Activated T-helper 1 cell treated with anti-CD3 and anti-CD28 coated beads, Interleukin-2, amount 50 U/mL, for 16 hours (primary cell): ENCODE measurements around the gene ZSWIM9.

Source experiments
- DNase-seq, 2 donors: peaks; one replicate each; pipeline ENCODE4 v3.0.0-alpha.2; 2020; ENCODE audit warnings: low read depth in 1 of 2, low spot score in 1 of 2

Gene ZSWIM9

DNA sequence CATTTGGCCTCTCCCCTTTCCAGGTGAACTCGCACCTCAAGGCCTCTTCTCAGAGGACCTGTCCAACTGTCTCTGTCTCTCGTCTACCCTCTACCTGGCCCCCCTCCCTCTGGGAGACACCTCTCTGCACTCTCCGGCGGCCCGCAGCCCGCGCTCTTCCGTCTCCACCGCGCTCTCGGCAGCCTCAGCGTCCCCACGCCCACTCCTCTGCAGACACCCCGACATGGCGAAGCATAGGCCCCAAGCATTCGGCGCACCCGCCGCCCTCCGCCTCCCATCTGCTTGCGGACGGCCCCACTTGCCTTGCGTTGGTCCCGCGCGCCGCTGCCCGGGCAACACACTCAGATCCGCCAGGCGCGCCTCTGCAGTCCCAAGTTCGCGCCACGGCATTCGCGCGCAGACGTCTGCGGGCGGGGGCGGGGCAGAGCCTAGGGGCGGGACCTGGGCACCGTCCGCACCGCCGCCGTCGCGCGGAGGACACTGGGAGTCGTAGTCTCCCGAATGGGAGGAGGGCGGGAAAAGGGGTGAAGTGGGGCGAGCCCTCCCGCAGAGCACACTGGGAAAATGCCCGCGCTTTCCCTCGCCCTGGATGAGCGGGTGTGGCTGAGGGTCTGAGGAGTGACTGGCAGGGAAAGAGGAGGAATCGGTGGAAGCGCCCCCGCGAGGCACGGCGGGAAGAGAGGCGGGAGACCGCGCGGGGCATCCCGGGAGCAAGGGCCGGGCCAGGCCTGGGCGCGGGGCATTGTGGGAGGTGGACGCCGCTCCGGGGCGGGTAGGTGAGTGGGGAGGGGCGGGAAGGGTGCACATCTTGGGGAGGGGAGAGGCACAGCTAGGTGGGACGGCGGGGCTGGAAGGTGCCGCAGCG, at the start of gene ZSWIM9, which contains the start of gene LIG1:
TSS of gene ZSWIM9 (plus strand) at position 742 of the 865 bp plus-strand sequence. CDS start 1,123 bp downstream, outside the sequence.
TSS of gene LIG1 (minus strand) at position 406 of the 865 bp plus-strand sequence. CDS start 4,778 bp downstream, outside the sequence.
- DNase-seq, result peak; percentile 78 to 86

DNA sequence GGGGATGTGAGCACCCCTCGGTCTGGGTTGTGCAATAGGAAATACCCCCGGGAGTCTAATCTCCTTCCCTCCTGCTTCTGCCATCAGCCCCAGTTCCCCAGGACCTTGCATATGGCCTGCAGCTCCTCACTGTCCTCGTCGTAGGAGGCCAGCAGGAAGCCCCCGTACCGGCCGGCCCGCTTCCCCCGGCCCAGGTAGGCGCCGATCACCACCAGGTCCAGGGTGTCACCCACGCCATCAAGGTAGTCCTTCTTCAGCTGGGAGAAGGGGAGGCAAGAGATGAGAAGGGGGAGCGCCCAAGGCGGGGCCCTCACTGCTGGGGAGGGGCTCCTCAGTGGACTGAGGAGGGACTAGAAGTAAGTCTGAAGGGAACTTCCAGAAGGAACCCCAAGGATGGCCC, 49.4 kb upstream of the ZSWIM9 start:
- no peak for DNase-seq

DNA sequence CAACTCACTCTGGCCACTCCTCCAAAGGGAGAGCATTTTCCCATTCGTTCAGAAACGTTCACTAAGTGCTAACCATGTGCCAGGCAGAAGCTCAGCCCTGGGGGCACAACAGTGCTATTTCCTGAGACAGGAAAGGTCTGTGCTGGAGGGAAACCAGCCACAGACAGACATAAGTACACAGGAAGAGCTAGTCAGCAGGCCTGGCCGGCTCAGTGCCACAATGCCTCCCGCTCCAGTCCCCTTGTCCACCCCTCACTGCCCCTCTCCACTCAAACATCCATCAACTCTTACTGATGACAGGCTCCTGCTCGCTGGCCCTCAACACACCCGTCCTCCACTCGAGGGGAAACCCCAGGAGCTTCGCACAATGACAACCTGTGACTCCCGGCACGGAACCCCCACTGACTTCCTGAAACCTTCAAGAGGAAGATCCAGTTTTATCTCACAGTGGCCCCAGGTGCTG, 48.5 kb upstream of the ZSWIM9 start:
- no peak for DNase-seq

DNA sequence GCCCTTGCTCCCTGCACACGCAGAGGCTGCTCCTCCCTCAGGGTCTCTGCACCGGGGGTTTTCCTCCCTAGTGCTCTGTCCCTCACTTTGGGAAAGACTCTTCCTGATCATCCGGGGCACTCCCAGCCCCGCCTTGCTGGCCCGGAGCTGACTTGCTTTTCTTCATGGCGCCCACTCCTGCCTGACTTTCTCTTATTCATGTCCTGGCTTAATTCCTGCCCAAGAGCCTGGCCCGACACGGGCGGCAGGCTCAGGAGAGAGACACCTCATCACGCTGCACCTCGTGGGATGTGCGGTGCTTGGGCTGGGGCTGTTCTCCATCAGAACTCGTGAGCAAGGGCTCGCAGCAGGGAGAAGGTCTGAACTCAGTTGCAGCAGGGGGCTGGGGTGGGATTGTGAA, 48.1 kb upstream of the ZSWIM9 start:
- DNase-seq, result no peak

DNA sequence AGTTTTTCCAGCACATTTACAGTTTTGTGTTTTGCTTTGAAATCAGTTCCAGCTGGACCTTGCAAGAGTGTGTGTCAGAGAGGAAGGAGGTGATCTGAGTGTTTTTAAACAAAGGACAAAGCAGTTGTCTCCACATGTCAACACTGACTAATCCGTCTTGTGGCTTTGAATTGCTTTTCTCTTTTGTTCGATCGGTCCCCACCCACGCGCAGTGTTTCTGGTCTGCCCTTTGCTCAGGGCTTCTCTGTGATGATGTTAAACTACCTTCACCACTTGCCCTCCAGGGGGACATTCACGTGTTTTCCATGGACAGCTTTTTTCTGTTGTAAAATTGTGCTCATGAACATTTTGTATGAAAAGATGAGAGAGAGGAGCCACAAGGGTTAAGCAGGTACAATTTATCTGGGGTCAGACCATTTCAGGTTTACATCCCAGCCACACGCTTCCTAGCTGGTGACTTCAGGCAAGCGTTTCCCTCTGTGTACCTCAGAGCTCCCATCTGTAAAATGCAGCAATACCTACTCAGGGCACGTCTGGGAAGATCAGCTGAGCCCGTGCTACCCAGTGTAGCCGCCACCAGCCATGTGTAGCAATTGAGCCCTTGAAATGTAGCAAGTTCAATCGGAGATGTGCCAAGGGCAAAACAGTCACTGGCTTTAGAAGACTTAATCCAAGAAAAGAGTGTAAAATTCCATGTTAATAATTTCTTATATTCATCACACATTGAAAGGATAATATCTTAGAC, 46.4 kb upstream of the ZSWIM9 start:
- no peak for DNase-seq

DNA sequence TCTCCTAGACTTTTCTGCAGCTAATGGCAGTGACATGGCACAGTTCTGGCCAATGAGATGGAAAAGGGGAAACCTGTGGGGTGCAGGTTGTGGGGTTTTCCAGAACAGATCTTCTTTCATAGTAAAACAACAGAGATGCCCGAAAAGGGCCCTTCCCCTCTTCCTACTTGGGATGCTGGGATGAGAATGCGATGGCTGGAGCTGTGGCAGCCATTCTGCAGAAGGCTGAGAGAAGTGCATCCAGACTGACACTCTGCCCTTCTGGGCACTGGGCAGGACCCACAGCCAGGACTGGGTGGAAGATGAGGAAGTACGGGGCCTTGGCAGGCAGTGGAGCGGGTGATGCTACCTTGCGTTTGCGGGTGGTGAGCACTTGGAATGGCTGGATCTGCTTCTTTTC, 42.9 kb upstream of the ZSWIM9 start:
- DNase-seq, result no peak

DNA sequence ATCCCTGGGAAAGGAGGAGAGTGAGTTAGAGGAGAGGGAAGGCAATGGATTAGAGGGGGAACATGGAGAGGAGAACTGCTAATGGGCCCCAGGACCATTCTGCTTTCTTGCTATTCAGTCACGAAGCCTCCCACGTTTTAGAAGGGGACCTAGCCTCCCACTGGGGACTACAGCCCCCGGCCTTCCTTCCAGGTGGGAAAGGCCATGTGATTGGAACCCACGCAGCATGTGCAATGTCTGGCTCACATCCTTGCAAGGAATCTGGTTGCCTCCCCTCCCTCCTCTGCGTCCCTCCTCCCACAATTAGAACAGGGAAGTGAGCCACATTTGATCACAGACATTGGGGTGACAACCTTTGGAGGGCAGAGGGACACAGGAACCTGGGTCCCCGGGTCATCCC, 37.4 kb upstream of the ZSWIM9 start:
- no peak for DNase-seq

DNA sequence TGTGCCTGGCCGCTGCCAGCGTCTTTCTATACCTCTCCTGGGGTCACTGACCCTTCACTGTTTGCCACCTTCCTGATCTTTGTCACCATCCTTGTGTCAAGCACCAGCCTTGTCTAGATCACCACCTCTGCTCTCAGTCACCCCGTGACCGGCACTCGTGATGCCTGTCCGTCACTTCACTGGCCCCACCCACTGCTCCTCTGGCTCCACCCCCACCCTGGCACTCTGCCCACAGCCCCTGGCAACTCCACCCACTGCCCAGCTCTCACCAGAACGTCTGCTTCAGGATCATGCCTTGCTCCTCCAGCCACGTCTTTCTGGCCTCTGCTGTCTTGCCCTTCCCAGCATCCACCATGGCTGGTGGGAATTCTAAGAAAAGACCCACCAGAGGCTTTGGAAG, 35.1 kb upstream of the ZSWIM9 start:
- no peak for DNase-seq

DNA sequence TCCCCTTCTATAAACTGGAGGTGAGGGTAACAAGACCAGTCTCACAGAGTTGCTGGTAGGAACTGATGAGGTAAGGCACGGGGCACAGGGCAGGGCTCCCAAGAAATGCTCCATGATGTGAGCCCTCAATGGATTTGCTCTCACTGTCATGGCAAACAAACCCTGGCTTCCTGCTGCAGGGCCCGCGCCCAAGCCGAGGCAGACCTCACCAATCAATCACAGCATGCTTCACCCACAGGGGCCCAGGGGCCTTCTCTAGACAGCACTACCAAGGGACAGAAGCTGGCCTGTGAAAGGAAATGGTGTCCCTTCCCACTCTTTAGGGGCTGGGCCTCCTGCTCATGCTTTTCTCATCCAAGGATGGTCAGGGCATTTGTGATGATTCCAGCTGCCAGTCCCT, 33.9 kb upstream of the ZSWIM9 start:
- no peak for DNase-seq

DNA sequence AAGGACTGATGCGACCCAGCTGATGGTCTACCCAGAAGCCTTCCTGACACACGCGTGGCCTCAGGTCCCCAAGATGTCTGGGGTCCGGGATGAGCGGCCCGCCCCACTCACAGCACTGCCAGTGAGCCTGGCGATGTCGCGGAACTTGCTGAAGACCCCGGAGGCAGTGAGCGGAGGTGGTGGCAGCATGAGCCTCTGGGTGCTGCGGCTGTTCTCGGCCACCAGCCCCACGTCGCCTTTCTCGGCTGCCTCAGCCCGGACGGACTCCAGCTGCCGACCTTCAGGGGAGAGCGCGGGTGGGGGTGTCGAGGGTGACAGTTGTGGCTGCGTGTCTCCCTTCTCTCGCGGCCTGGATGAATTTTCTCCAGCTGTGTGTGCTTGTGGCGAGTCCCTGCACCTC, 33.1 kb upstream of the ZSWIM9 start:
- DNase-seq, result no peak

DNA sequence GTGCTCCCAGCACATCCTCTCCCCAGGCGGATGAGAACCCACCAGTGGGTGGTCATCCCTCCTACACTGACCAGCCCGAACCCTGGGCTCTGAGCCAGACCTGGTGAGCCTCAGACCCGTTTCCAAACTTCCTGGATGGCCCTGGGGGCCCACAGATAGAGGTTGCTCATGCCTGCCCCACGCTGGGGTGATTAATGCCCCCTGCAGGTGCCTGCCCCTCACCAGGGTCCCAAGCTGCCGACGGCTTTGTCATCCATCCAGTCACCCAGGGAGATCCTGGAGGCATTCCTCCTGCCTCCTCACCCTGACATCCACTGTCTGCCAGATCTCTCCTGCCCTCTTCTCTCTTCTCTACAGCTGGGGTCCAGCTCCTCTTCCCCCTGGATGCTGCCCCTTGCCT, 31.4 kb upstream of the ZSWIM9 start:
- no peak for DNase-seq

DNA sequence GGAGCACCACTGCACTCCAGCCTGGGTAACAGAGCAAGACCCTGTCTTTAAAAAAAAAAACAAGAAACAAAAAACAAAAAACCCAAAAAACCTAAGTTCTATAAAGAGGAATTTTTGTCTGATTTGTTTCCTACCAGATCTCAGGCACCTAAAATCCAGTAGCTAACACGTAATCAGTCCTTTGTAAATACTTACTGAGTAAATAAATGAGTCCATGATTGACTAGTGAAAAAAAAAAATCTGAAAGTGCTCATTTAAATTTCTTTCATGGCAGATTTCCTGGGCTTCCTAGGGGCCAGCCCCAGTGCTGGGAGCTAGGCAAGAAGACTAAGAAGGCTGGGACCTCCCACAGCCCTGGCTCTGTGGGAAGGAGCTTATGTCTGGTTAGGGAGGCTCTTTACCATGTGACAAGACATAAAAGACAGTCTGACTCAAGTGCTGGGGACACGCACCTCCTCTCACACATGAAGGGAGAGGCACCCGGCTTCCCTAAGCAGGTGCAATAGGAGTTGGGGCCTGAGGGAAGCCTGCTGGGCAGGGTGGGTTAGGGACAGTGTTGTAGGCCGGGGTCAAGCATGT, 22.8 kb upstream of the ZSWIM9 start:
- DNase-seq, result no peak

DNA sequence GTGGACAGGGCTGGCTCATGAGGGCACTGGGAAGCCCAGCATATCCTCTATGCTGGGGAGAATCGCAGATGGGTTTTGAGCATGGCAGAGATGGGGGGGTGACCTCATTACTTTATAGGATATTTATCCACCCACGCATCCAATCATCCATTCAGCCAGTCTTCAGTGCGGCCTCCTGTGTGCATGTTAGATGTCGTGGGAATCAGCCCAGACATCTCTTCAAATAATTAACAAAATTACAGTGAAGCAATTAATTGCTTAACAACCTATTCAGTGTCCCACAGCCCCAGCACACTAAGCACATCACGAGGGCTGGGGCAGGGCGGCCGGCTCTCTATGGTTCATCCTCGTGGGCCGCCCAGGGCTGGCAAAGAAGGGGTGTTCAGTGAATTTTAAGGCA, 21.9 kb upstream of the ZSWIM9 start:
- no peak for DNase-seq

DNA sequence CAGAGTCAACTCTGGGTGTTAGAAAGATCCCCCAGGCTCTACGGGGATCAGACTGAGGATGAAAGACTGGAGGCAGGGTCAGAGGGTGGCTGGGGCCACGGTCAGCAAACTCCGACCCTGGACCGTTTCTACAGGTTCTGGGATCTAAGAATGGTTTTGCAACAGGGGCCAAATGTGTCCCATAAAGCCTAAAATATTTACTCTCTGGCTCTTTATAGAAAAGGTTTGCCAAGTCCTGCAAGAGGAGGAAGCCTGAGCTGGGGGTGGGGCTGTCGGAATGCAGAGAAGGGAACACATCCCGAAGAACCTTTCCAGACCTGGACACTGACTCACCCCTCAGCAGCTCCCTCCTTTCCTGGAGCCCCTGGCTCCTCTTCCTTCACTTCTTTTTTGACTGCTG, 21.1 kb upstream of the ZSWIM9 start:
- DNase-seq, result no peak

DNA sequence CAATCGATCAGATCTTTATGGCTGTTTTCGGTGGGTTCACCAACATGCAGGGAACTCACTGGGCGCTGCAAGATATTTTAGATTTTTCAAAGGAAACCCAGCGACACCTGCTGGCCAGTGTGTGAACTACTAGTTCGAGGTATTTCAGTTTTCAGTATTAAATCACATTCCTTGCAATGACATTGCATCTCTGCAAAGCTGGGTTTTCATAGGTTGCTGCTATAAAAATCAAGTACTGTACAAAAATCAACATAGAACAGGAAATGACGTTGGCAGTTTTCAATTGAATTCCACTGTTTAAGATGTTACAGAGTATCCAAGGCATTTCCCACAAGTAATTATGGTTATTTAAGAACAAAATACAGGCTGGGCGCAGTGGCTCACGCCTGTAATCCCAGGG, 17.9 kb upstream of the ZSWIM9 start:
- peak; percentile 49 to 64 for DNase-seq

DNA sequence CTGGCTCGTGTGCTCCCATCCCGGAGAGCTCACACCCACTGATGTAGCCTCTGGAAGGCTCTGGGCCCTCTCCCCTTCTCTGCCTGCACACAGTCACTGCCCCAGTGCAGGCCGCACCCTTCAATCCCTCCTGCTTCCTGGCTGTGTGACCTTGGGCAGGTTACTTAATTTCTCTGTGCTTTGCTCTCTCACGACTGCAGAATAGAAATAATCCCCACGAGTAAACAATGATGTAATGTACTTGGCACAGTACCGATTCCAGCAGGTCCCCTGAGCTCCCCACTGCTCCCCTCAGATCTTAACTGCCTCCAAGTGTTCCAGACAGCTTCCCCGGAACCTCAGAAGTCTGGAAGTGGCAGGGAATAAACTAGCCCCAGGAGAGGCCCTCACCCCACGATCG, 16.5 kb upstream of the ZSWIM9 start:
- no peak for DNase-seq

DNA sequence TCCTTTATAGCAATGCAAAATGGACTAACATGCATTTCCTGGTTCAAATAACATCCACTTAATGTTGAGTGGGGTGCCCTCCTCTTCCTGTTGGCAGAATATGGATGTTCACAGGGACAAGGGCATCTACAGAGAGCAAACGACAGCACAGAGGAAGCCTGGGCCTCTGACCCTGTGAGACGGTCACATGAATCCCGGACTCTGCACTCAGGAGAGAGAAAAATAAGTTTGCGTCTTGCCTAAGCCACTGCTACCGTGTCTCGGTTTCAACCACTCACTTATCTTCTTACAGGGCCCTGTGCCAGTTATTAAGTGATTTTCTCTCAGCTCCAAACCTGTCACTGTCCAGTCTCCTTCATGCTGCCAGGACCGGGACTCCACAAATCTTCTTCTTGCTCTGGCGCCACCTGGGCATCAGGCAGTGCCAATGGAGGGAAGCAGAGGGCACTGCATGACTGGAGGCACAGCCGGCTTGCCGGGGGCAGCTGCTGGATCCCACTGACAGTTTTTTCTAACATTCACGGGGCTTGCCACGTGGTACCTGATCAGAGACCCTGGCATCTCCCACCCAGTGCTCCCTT, 12.2 kb upstream of the ZSWIM9 start:
- DNase-seq, result no peak

DNA sequence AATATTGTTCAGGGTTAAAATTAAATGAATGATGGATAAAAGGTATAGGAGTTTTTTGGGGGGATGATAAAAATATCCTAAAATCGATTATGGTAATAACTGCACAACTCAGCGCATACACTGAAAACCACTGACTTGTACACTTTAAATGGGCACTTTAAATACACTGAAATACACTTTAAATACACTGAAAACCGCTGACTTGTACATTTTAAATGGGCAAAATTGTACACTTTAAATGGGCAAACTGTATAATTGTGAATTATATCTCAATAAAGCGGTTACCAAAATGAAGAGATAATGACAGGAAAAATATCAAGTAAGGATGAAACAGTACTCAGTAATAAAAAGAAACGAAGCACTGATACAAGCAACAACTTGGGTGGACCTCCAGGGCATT, 1.8 kb upstream of the ZSWIM9 start:
- DNase-seq, result no peak

DNA sequence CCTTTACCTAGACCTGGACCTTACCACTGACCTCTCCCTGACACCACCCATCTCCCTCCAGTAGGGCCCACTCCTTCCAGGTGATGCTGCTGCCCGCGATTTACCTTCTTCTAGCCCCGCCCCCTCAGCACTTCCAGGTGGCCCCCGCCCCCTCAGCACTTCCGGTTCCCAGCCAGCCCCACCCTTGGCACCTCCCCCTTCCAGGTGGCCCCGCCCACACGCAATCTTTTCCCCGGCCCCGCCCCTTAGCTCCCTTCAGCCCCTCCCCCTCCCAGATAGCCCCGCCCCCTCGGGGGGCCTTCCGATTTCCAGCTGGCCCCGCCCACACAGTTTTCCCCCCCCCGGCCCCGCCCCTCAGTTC, 922 bp upstream of the ZSWIM9 start:
- peak; percentile 91 to 93 for DNase-seq

DNA sequence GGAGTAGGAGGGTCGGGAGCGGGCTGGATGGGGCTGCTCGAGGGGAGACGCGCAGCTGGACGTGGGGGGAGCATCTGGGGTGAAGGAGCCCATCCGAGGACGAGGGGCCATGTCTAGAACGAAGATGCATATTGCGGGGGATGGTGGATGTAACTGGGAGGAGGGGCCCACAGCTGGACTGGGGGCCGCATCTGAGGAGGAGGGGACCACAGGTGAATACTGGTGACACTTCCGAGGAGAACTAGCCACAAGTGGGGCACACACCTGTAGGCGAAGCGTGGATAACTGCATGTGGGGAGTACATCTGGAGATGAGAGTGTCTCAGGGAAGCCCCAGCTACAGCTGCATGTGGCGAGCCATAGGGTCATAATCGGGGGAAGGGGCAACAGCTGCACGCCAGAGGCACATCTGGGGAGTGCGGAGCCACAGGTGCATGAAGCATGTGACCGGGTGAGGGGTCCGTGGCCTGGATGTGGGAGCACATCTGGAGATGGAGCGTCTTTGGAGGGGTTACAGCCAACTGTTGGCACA, 402 bp downstream of the ZSWIM9 start:
- no peak for DNase-seq

DNA sequence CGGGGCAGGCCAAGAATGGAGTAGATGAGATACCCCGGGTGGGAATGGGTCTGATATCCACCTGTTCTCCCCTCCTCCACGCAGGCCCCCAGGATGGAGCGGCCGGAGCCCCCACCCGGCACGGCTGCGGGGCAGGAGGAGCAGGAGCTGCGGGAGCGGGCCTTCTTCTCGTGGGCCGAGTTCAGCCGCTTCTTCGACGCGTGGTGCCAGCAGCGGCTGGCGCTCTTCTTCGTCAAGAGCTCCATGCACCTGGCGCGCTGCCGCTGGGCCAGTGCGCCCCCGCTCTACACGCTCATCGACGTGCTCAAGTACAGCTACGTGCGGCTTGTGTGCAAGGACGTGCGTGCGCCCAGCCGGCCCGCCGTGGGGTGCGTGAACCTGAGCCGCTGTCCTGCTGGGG, 1.2 kb downstream of the ZSWIM9 start:
- DNase-seq, result no peak
